ENCODE results near the gene TGFBR3.

DNA sequence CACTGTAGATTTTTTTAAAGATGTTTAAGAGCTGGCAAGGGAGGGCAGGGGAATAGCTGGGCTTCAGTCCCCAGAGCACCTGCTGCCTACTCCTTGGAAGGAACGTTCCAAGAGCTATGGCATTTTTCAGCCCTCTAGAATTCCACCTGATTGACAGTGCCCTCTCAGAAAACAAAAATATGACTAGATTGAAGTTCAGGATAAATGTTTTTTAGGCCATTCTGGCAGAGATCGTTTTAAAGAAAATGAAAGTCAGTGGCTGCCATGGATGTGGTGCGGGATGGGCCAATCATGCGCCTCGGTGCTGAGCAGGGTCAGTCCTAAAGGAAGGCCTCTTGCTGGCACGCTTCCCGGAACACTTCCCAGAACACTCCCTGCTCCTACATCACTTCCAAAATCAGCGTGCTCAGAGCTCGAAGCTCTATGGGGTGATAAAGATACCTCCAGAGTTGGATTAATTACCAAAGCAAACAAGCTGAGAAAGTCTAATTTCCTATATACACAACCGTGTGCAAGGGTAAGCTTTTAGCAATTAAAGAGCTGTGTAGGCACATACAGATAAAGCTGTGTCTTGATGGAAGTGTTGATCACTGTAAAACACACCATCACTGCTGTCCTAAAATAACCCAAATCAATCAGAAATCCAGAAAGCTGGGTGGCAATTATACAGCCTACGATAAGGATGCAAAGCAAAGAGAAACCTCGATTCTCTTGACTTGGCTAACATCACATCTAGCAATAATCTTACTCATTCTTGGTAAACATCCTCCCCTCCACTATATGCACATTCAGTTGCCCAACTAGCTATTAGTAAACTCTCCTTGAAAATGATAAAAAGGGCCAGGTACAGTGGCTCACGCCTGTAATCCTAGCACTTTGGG, 34.6 kb downstream of the TGFBR3 start:
- TF ChIP-seq, protein P1, sequence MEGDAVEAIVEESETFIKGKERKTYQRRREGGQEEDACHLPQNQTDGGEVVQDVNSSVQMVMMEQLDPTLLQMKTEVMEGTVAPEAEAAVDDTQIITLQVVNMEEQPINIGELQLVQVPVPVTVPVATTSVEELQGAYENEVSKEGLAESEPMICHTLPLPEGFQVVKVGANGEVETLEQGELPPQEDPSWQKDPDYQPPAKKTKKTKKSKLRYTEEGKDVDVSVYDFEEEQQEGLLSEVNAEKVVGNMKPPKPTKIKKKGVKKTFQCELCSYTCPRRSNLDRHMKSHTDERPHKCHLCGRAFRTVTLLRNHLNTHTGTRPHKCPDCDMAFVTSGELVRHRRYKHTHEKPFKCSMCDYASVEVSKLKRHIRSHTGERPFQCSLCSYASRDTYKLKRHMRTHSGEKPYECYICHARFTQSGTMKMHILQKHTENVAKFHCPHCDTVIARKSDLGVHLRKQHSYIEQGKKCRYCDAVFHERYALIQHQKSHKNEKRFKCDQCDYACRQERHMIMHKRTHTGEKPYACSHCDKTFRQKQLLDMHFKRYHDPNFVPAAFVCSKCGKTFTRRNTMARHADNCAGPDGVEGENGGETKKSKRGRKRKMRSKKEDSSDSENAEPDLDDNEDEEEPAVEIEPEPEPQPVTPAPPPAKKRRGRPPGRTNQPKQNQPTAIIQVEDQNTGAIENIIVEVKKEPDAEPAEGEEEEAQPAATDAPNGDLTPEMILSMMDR (conservative IDR thresholded peaks at IDR 0.05 in 1 of 2, IDR thresholded peaks at IDR 0.05 in 1 of 2; ENCODE audit: extremely low read depth in 1 of 2, insufficient read depth in 1 of 2, low read depth in 1 of 2, low read length in 2 of 2) = no peak
- no peak for TF ChIP-seq EZH2 (IDR thresholded peaks at IDR 0.05; ENCODE audit: borderline replicate concordance, low read length)

Data from mammary epithelial cell (primary cell).